ENCODE data around the gene FBXO15.
A peak's percentile ranks its signal among the peaks of the same experiment; 100 is the strongest.

Gene FBXO15

DNA sequence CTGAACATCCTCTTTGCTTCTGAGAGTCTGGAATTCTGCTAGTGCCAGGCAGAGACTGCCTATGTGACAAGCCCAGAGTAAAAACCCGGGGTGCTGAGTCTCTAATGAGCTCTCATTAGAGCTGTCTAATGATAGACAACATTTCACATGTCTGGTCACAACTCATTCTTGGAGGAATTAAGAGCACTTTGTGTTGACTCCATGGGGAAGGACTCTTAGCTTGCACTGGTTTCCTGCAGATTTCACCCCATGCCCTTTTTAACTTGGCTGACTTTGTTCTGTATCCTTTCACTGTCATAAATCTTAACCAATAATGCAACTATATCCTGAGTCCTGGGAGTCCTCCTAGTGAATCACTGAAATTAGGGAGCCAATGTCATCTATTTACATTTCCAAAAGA is 33.5 kb downstream of the FBXO15 start:
- no peak for DNase-seq (ENCODE audit: low spot score)

DNA sequence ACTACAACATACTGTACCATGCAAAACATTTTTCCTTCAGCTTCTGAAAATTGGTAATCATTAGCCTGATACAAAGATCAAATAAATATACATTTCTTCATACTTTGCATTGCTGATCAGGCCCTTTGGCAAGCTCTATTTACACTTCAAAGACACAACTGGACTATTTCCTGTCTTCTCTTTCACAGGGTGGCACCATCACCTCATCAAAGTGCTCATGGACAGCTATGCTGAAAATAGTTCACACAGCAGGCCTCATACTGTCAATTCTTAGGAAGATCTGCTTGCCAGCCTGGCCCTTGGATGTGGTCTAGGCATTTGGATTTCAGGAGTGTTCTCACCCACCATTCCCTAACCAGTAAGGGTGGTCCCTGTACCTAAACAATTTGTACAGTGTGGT is 33.9 kb downstream of the FBXO15 start:
- no peak for DNase-seq (ENCODE audit: low spot score)

DNA sequence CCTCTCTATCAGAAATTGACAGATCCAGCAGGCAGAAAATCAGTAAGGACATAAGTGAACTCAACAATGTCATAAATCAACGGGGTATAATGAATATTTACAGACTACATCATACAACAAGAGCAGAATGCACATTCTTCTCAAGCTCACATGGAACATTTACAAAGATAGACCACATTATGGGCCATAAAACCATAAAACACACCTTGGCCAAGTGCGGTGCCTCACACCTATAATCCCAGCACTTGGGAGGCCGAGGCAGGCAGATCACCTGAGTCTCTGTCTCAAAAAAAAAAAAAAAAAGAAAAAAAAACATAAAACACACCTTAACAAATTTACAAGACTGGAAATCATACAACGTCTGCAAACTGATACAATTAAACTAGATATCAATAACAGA is 36.7 kb downstream of the FBXO15 start:
- DNase-seq (ENCODE audit: low spot score) = no peak

DNA sequence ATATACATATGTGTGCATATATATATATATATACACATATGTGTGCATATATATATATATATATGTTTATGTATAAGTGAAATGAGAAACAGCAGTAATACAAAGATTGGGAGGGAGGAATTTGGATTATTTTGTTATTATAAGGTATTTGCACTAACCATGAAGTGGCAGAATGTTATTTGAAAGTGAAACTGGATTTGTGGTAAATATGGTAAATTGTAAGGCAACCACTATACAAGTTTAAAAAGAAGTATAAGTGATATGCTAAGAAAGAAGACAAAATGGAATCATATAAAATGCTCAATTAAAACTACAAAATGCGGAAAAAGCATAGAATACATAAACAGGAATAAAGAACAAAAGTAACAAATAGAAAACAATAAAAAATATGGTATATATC is 37.5 kb downstream of the FBXO15 start:
- no peak for DNase-seq (ENCODE audit: low spot score)

DNA sequence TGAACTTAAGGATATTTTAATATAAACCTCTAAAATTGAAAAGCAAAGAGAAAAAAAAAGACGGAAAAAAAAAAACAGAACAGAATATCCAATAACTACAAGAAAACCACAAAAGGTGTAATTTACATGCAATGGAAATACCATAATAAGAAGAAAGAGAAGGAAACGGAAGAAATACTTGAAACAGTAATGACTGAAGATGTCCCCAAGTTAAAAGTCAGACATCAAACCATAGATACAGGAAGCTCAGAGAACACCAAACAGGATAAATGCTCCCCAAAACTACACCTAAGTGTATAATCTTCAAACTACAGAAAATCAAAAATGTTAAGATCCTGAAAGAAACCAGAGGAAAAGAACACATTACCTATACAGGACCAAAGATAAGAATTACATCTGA is 39.2 kb downstream of the FBXO15 start:
- no peak for DNase-seq (ENCODE audit: low spot score)

DNA sequence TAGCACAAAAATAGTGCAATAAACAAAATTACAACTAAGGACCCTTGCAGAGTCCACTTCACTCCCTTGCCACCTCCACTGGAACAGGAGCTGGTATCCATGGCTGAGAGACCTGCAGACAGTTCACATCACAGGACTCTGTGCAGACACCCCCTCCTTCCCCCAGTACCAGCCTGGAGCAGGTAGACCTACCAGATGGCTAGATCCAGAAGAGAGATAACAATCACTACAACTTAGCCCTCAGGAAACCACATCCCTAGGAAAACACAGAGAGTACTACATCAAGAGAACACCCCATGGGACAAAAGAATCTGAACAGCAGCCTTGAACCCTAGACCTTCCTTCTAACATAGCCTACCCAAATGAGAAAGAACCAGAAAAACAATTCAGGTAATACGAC is 49.8 kb downstream of the FBXO15 start:
- DNase-seq (ENCODE audit: low spot score) = no peak

DNA sequence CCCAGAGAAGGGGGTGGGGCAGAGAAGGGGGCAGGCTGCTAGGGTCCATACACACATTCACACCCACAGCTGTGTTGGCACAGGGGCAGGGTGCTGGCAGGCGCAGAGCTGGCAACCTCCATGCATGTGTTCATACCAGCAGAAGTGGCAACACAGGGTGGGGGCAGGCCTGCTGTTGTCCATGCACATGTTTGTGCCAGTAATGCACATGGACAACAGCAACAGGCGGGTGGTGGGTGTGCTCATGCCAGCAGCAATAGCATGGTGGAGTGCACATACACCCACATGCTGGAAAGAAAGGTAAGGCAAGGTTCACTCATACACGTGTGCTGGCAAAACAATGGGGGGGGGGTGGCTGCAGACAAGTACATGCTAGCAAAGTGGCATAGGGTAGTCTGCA is 54.7 kb downstream of the FBXO15 start:
- DNase-seq (ENCODE audit: low spot score) = no peak

DNA sequence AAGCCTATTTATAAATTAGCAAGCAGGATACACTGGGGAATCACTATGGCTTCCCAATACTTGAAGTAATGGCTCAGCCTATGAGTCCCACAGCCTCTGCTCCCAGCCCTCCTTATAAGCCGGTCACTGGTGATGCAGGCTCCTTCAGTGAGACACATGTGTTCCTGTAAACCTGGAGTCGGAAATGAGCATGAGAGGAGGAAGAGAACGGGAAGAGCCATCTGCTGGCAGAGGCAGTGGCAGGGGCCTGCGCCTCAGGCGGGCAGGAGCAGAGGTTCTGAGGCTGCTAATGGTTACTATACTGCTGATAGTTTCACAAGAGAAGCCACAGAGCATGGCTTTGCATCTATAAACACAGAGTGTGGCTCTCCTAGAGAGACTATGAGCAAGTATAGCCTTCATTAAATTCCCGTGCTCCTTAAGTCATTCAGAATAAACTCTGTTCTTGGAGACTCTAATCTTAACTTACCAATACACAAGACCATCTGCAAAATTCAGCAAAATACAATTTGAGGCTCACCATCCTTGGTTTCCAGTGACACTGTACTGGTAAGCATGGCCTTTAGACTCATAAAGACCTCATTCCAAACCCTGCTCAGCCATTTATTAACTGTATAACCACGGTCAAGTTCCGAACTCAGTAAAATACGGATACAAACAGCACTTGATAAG is 63.3 kb downstream of the FBXO15 start:
- DNase-seq (ENCODE audit: low spot score) = no peak

DNA sequence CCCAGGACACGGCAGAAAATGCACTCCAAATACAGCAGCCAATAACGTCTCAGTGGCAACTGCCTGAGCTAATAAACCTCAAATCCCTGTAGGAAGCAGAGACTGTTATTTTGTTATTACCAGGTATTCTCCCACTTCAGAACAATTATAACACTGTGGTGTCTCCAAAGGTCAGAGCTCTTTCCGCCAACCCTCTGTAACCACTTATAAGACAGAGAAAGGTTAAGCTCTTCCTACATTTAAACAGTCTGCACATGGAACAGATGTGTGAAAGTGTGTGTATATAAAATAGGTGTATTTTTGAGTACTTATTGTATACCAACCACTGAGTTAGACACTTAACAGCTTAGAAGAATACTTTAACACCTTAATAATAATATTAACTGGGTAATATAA is 64.1 kb downstream of the FBXO15 start:
- DNase-seq (ENCODE audit: low spot score) = no peak

DNA sequence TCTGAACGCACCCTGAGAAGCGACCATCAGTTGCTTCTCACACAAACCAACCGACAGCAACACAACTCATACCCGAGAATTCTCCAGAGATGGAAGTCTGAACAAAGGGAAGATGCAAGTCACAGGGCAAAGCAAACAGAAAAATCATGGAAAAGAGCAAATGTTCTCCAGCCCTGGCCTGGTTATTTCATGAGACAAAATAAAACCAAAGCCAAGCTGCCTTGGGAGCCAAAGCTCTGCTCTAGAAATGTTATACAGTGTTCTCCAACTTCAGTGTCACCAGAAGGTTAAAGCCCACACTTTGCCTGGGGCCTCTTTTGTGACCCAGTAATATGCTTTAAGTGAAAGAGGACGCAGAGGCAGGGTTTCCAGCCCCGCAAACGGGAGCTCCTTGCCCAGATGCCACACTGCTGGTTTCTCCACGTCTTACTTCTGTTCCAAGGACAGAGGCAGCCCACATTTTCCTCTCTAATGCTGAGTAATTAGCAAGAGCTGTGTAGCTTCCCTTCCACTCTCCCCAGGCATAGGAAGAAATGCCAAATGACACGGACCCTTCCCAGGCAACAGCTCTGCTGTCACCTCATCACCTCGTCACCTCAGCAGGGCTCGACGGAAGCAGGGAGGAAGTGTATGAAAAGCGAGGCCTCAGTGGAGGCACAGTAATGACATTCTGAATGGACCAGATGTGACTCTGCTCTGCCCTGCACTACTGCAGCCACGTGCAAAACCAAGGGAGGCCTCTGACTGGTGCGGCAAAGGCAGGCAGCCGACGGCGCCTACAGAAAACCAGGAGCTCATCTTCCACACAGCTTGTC is 64.7 kb downstream of the FBXO15 start:
- no peak for DNase-seq (ENCODE audit: low spot score)

DNA sequence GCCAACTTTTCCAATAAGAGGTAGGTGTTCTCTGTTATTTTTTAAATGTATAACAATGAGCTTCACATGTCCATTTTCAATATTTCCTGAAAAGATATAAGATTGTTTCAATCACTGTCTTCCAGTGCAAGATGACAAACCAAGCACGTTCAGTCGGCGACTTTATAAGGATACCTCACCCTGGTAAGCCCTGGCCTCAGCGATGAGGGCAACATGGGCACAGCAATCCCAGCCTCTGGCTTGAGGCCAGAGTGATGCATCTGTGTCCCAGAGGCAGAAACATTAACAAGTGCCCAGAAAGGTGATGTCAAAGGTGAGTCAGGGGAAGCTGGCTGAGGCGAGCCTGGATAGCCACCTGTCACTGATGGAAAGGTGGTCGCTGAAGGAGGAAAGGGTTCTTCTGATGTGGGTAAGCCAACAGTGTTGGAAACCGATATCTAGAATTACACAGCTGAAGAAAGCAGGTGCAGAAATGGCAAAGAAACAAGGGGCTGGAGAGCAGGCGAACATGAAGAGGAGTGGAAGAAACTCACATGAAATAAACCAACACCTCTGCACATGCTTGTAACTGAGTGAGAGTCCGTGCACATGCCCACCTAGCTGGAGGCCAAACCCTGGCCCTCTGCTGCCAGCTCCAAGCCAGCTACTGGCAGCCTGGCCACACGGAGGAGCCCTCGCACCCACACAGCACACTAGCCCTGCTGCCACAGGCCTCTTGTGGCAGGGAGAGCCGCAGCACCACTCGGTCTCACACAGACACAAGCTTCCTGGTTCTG is 65.5 kb downstream of the FBXO15 start:
- DNase-seq (ENCODE audit: low spot score) = peak; percentile 49

DNA sequence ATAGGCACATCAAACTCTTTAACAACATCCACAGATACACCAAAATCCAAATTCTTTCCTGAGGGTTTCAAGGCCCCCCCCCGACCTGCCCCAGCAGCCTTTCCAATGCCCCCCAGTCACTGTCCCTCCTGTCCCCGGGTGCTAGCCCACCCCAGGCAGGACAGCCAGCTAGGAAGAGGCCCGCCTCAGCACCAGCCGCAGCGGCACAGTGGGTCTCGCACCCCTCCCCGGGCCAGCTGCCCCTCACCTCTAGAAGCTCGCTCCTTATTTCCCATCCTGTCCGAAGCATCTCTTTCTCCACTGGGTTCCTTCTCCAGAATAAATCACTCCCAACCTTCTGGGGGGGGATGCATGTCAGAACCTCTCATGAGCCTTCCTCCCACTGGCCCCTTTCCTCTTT is 69.4 kb downstream of the FBXO15 start:
- no peak for DNase-seq (ENCODE audit: low spot score)

DNA sequence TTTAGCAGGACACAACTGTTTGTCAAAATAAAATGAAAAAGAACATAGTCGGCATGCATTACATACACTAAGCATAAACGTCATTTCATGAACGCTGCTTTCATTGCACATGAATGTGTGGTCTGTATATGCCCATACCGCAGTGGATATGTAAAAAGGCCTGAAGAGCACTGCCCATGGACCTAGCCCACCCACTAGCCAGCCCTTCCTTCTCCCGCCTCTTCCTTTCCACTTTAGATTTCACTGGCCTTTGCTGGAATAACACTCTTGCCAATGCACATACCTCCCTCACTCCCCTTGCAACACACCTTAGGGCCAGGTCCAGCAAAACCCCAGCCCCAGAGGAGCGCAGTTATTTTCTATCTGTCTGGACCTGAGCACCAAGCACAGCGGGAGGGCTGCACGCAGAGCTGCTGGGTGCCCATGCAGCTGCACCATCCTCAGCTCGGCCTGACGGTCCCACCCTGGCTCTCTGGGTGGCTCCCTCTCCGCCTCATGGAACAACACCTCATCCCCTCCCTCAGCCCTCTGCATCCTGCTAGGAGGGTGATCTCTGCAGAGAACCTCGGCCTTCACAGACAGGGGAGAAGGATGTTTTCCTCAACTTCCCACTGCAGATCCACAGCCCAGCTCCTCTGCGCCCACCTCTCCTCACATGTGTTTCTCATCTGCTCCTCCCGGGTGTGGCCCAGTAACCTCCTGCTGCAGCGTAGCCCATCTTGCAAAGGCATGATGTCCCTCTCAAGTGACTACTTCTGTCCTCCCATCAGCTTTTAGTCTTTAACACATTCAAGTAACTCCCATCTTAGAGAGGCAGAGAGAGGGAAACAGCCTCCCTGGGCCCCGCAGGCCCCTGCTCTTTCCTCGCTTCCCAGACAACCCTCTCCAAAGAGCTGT is 72.7 kb downstream of the FBXO15 start:
- DNase-seq (ENCODE audit: low spot score) = no peak

DNA sequence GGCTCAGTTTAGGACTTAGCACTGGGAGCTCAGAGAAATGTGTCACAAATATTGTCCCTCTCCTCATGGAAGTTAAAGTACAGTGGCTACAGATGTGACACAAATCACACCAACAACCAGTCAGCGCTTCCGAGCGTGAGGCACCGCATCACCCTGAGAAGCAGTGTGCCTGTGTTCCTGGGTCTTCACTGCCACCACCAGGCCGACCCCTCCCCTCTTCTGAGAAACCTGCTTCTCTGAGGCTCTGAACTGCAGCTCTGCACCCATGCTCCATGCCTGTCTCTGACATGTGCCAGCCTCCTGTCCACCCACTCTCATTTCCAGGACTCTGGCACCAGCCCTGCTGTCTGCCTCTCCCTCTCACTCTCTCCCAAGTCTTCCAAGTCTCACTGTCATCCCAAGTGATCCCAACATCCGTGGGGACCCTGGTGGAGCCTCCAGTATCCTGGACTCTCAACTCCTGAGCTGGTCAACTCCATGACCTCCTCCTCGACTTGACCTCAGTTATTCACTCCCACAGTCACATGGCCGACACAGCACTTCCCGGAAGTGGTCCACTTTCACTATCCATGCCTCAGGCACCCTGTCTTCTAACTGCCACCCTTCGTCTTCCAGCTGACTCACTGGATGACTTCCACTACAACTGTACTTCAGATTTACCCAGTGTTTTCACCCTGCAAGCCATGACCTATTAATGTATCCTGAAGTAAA is 73.5 kb downstream of the FBXO15 start:
- DNase-seq (ENCODE audit: low spot score) = no peak

DNA sequence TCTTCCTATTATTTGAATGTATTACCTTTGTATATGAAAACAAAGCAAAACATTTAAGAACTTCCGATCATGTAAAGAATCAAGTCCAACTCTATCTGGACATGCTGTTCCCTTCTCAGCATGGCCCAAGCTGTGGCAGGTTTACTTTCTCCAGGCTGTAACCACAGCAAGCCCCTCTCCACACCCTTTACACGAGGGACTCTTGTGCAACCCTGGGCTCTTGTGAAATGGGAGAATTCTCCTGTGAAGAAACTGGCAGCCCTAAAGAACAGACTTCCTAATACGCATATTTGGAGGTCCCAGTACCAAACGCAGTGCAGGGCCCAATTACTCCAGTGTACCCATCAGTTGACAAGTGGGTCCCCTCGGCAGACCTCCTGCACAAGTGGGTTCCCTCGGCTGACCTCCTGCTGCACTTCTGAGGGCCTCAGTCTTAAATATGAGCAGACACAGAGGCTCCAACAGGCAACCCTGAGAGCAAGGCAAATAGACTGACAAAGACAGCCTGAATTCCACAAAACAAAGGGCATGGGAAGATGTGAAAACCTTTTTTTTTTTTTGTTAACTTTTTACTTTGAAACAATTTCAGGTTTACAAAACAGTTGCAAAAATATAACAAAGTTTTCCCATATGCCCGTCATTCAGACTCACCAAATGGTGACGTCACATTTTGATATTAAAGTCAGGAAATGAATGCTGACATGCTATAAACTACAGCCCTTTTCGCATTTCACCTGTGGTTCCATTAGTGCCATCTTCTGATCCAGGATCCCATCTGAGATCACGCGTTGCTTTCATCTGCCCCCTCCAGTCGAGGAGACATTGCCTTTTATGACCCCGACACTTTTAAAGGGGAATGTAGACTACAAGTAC is 78.2 kb downstream of the FBXO15 start:
- no peak for DNase-seq (ENCODE audit: low spot score)

DNA sequence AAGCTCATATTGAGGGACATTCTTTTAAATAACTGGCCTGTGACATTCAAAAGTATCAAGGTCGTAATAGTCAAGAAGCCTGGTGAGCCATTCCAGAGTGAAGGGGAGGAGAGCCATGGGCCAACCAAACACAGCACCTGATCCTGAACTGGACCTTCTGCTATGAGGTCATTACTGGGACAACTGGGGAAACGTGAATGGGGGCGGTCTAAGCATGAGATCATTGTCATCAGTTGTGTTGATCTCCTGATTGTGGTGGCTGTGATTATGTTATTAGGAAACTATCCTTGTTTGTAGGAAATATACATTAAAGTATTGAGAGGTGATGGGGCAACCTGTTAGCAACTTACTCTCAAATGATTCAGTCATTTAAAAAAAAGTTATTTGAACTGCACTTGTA is 79.3 kb downstream of the FBXO15 start:
- no peak for DNase-seq (ENCODE audit: low spot score)

DNA sequence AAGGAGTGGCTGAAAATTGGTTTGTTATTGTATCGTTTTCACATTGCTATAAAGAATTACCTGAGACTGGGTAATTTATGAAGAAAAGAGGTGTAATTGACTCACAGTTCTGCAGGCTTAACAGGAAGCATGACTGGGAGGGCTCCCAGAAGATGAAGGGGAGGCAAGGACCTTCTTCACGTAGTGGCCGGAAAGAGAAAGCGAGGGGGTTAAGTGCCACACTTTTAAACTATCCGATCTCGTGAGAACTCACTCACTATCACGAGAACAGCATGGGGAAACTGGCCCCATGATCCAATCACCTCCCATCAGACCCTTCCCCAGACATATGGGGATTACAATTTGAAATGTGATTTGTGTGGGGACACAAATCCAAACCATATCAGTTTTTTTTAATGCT is 81.6 kb downstream of the FBXO15 start:
- DNase-seq (ENCODE audit: low spot score) = no peak

DNA sequence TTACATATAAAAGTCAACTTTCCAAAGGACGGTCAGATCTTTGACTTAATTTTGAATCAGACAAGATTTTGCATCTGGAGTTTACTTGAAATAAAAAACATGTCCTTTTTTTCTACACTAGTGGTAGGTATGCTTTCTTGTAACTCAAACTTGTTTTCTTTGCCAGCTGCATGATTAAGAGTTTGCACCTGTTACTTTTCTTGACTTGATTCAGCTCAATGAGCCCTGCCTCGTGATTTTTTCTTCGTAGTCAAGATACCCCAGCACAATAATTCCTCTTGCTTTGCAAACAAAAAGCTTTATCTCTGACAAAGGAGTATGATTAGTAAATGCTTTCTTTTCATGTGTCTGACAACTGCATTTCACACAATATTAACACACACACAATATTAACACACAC is 82.3 kb downstream of the FBXO15 start:
- DNase-seq (ENCODE audit: low spot score) = no peak

DNA sequence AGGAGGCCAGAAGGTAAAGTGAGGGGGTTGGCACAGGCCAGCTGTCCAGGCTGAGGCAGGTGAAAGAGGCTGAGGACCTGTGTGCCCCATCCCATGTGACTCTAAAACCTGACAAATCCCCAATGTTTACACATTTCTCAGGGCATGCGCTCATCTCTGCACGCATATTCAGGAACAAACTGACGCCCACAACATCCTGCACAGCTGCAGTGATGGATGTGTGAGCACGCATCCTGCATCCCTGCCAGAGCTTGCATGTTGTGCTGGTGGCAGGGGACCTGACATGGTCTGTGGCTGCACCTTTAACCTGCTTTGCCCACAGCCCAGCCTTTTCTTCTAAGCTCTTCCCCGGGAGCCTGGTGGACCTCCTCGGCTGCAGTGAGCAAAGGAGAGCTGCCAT is 83.1 kb downstream of the FBXO15 start:
- no peak for DNase-seq (ENCODE audit: low spot score)

DNA sequence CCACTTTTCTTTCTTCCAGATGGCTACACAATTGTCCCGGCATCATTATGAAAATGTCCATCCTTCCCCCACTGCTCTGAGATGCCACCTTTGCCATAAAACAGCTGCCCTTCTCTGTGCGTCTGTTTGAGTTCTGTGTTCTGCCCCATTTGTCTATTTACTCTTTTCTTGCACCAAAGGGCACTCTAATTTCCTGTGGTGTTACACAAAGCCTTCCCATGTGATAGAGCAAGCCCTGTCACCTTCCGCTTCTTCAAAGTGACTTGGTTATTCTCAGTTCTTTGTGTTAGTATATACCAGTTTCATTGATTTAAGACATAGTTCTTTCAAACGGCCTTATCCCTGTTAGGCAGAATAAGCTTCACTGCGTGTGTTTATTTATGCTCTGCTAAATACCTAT is 84.1 kb downstream of the FBXO15 start:
- DNase-seq (ENCODE audit: low spot score) = no peak
